ELR (cell line): ENCODE data around the gene MKX.

ENCODE experiments used
- DNase-seq: peaks from one replicate; pipeline ENCODE4 v3.0.0-alpha.2; 2015; ENCODE audit warnings: low read depth

The MKX gene, protein sequence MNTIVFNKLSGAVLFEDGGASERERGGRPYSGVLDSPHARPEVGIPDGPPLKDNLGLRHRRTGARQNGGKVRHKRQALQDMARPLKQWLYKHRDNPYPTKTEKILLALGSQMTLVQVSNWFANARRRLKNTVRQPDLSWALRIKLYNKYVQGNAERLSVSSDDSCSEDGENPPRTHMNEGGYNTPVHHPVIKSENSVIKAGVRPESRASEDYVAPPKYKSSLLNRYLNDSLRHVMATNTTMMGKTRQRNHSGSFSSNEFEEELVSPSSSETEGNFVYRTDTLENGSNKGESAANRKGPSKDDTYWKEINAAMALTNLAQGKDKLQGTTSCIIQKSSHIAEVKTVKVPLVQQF

GRCh38 chr10:27745732-27746396 lies at the start of gene MKX:
Gene MKX (minus strand): TSS chr10:27745819. CDS start chr10:27743415, 2,404 bp downstream.
- peak; percentile 59 for DNase-seq

GRCh38 chr10:27794157-27794556 lies 48.5 kb upstream of the MKX start:
- DNase-seq = peak; percentile 25

GRCh38 chr10:27792216-27792615 lies 46.6 kb upstream of the MKX start:
- no peak for DNase-seq

GRCh38 chr10:27784272-27784671 lies 38.7 kb upstream of the MKX start:
- no peak for DNase-seq

GRCh38 chr10:27783660-27784059 lies 38.0 kb upstream of the MKX start:
- DNase-seq = peak; percentile 87

- DNase-seq = no peak
Measured at GRCh38 chr10:27779462-27780015, 33.9 kb upstream of the MKX start.

DNA sequence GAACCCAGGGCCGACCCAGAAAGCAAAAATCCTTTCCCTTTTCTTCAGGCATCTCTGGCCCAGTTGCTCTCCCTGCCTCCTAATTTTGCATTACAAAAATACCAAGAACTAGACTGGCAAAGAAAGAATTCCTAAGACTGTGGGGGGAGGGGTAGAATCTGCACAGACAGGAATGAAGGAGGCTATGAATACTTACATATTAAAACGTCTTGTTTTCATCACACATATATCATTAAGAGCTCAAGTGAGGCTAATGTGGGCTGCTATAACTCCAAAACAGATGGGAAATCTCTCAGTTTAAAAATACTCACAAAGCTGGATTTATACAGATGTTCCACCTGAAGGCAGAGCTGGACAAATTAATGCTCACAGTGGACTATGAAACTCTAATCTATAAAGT lies 29.2 kb upstream of the MKX start:
- DNase-seq = no peak

DNA sequence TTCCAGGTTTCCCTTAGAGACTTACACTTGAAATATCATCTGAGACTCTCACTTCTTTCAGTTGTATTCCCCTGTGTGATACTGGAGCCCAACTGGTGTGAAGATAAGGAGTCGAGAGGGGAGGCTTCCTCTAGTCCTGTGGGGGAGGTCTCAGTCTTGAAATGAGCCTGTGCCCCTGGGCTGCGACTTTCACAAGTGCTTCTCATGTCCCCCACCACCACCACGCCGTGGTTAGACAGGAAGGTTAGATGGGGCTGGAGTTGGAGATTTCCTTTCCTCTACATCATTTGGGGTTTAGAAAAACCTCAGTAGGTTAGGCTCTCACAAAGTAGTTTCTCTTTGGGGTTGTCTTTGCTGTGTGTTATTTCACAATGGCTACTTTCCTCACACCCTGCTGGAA lies 25.6 kb upstream of the MKX start:
- no peak for DNase-seq

- no peak for DNase-seq
Measured at GRCh38 chr10:27770181-27770580, 24.6 kb upstream of the MKX start.

GRCh38 chr10:27760867-27761266 lies 15.2 kb upstream of the MKX start:
- no peak for DNase-seq

- peak; percentile 20 for DNase-seq
Measured at GRCh38 chr10:27759483-27760272, 14.1 kb upstream of the MKX start.

DNA sequence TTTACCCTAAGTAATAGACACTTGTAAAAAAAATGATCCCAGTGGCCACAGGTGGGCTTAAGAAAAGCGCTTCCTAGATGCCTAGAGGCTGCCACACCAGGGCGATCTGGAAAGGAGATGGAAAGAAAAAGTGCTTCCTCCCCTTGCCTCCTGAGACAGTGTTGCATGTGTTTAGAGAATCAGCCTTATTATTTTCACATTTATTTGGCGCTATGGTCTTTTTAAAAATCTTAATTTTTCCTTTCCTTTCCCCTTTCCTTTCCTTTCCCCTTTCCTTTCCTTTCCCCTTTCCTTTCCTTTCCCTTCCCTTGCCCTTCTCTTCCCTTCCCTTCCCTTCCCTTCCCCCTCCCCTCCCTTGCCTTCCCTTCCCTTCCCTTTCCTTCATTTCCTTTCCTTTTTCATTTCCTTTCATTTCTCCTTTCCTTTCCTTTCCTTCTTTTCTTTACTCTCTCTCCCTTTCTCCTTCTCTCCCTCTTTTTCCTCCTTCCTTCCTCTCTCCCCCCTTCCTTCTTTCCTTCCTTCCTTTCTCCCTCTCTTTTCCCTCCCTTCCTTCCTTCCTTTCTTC lies 7.1 kb upstream of the MKX start:
- DNase-seq = no peak

- DNase-seq = no peak
Measured at GRCh38 chr10:27748601-27749000, 3.0 kb upstream of the MKX start.

DNA sequence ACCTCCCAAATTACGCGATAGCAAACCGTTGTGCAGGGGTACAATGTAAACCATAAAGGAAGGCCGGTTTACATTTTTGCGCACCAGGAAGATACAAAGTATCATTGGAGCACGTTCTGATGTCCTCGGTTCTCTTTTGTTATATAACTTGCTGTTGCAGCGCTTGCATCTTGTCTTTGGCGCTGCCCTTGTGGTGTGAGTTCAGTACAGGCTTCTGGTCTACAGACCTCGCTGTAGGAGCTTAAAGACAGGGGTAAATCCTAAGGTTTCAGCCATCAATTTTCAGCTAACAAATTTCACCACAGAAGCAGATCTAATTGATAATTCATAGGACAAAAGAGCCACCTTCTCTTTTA lies 1.5 kb upstream of the MKX start:
- DNase-seq = peak; percentile 15

- peak; percentile 8 for DNase-seq
Measured at GRCh38 chr10:27746397-27747095, 927 bp upstream of the MKX start.

DNA sequence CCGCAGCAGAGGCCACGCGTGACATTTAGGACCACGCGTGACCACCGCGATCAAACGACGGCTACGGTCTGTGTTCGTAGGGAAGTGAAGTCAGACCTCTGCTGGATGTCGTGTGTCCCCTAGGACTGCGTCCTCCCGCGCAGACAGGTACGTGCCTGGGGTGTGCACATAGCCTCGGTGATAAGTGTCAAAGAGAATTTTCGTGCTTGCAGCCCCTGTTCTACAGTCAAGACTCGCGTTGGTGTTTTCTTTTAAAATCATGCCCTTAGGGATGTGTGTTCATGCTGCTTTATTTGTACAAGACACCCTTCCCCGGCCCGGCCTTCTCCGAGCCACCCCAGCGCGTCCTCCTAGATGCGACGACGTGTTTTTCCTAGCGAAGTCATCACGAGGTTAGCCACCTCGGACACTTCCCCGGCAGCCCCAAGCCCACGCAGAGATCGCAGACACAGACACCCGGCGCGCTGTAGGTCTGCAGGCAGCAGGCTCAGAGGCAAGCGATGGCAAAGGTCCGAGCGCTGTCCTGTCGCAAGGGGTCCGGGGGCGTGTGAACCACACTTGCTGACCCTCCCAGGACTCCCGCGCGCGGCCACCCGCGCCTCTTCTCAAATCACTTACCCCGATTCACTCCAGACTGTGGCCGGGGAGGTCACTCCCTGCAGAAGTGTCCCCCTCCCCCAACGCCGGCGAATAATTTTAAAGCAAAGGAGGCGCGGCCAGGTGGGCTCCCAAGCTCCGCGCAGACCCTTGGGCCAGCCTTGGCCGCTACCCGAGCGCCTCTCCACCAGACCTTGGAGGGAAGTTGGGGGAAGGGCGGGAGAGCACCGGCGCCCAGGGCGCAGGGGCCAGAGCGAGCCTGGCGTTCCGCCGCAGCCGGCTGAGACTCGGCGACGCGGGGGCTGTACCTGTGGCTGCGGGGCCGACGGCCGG lies 552 bp downstream of the MKX start:
- peak; percentile 29 for DNase-seq

- peak; percentile 64 for DNase-seq
Measured at GRCh38 chr10:27743877-27744801, 1.5 kb downstream of the MKX start.

GRCh38 chr10:27743012-27743876 lies 2.4 kb downstream of the MKX start:
- DNase-seq = peak; percentile 44
